Esophagus squamous epithelium (tissue), 4 donors: ENCODE data around the gene PPP2R3A.

Source experiments
- POLR2A ChIP-seq, 4 donors: fragments of 450-650 bp; IDR thresholded peaks; one replicate each; pipeline ENCODE4 v1.6.1; 2017; ENCODE audit warnings: antibody characterized with exemption in 4 of 4, mild to moderate bottlenecking in 4 of 4, moderate library complexity in 3 of 4
- TF ChIP-seq, protein P1 (sequence below), 6 experiments: fragments of 450-650 bp in 4 of 6; fragments of 200-600 bp in 2 of 6; sonication (generic) in 2 of 6; IDR thresholded peaks; one replicate each; pipeline ENCODE4 v1.5.1; 2016 to 2019; ENCODE audit warnings: antibody characterized with exemption in 6 of 6, mild to moderate bottlenecking in 4 of 6, moderate library complexity in 4 of 6

GRCh38 chr3:135980343-135980742 lies 14.8 kb downstream of the PPP2R3A start:
- TF ChIP-seq, protein P1, sequence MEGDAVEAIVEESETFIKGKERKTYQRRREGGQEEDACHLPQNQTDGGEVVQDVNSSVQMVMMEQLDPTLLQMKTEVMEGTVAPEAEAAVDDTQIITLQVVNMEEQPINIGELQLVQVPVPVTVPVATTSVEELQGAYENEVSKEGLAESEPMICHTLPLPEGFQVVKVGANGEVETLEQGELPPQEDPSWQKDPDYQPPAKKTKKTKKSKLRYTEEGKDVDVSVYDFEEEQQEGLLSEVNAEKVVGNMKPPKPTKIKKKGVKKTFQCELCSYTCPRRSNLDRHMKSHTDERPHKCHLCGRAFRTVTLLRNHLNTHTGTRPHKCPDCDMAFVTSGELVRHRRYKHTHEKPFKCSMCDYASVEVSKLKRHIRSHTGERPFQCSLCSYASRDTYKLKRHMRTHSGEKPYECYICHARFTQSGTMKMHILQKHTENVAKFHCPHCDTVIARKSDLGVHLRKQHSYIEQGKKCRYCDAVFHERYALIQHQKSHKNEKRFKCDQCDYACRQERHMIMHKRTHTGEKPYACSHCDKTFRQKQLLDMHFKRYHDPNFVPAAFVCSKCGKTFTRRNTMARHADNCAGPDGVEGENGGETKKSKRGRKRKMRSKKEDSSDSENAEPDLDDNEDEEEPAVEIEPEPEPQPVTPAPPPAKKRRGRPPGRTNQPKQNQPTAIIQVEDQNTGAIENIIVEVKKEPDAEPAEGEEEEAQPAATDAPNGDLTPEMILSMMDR (IDR thresholded peaks at IDR 0.05): no peak
- no peak for TF ChIP-seq POLR2A (IDR thresholded peaks at IDR 0.05)
